ENCODE results near the gene RGS18.
"Not testable (repeated sequence)": the region's sequence is repeated elsewhere in the genome, so short reads cannot be mapped to it uniquely, and the experiment has no call there.

RGS18 gene

GRCh38 chr1:192161976-192162375 lies 3.7 kb downstream of the RGS18 start:
- ATAC-seq: no peak
- TF ChIP-seq PPARA (CRISPR knock-in tag; IDR thresholded peaks at IDR 0.05; ENCODE audit: borderline replicate concordance): no peak
- no peak for TF ChIP-seq ZFP3 (CRISPR knock-in tag; IDR thresholded peaks at IDR 0.05)
- no peak for TF ChIP-seq TCF4 (CRISPR knock-in tag; IDR thresholded peaks at IDR 0.05; ENCODE audit: borderline replicate concordance)
- no peak for TF ChIP-seq POU6F1 (CRISPR knock-in tag; IDR thresholded peaks at IDR 0.05; ENCODE audit: borderline replicate concordance, low read depth)
- TF ChIP-seq ZNF8 (CRISPR knock-in tag; IDR thresholded peaks at IDR 0.05): no peak
- no peak for TF ChIP-seq ISL1 (CRISPR knock-in tag; IDR thresholded peaks at IDR 0.05)

- ATAC-seq: no peak
- TF ChIP-seq TSHZ2 (CRISPR knock-in tag; IDR thresholded peaks at IDR 0.05): no peak
- no peak for TF ChIP-seq POU6F1 (CRISPR knock-in tag; IDR thresholded peaks at IDR 0.05; ENCODE audit: borderline replicate concordance, low read depth)
- no peak for TF ChIP-seq ISL1 (CRISPR knock-in tag; IDR thresholded peaks at IDR 0.05)
- no peak for TF ChIP-seq ESRRG (CRISPR knock-in tag; IDR thresholded peaks at IDR 0.05)
- no peak for TF ChIP-seq CREB5 (CRISPR knock-in tag; IDR thresholded peaks at IDR 0.05; ENCODE audit: low read depth)
- TF ChIP-seq PPARA (CRISPR knock-in tag; IDR thresholded peaks at IDR 0.05; ENCODE audit: borderline replicate concordance): no peak
- no peak for TF ChIP-seq SNAI2 (CRISPR knock-in tag; IDR thresholded peaks at IDR 0.05)
- TF ChIP-seq ZC3H10 (CRISPR knock-in tag; IDR thresholded peaks at IDR 0.05): no peak
- no peak for TF ChIP-seq OSR1 (CRISPR knock-in tag; IDR thresholded peaks at IDR 0.05)
- no peak for TF ChIP-seq ZFP30 (CRISPR knock-in tag; IDR thresholded peaks at IDR 0.05)
- no peak for TF ChIP-seq ZNF70 (CRISPR knock-in tag; IDR thresholded peaks at IDR 0.05)
- no peak for TF ChIP-seq GLIS3 (CRISPR knock-in tag; IDR thresholded peaks at IDR 0.05)
- no peak for TF ChIP-seq ZFP3 (CRISPR knock-in tag; IDR thresholded peaks at IDR 0.05)
- no peak for TF ChIP-seq BACH2 (CRISPR knock-in tag; IDR thresholded peaks at IDR 0.05; ENCODE audit: borderline replicate concordance)
- no peak for TF ChIP-seq TOX (CRISPR knock-in tag; IDR thresholded peaks at IDR 0.05; ENCODE audit: borderline replicate concordance)
Measured at GRCh38 chr1:192162376-192162775, 4.1 kb downstream of the RGS18 start.

- ATAC-seq: not testable (repeated sequence)
Measured at GRCh38 chr1:192165002-192165401, 6.7 kb downstream of the RGS18 start.

GRCh38 chr1:192167011-192167410 lies 8.7 kb downstream of the RGS18 start:
- no peak for ATAC-seq
- TF ChIP-seq PPARA (CRISPR knock-in tag; IDR thresholded peaks at IDR 0.05; ENCODE audit: borderline replicate concordance) (no peak), RARB (CRISPR knock-in tag; IDR thresholded peaks at IDR 0.05) (no peak)

- TF ChIP-seq ARNTL (CRISPR knock-in tag; IDR thresholded peaks at IDR 0.05; ENCODE audit: borderline replicate concordance, low read depth): no peak
- TF ChIP-seq BACH2 (CRISPR knock-in tag; IDR thresholded peaks at IDR 0.05; ENCODE audit: borderline replicate concordance): no peak
- no peak for ATAC-seq
Measured at GRCh38 chr1:192167911-192168700, 9.8 kb downstream of the RGS18 start.

Data from SK-N-SH treated with all-trans-retinoic acid at 6 μM for 48 hours (cell line).